ENCODE measurements around the gene DNAI4. TPM values are rescaled to one million over a fixed set of nuclear protein-coding genes. Genes with fewer than 3 reads are reported as not detected.
A peak's percentile ranks its signal among the peaks of the same experiment; 100 is the strongest.

The DNAI4 gene
- total RNA-seq, 1 experiment from 2014 or later: 7.2 TPM

GRCh38 chr1:66932291-66932690, 7.6 kb upstream of the DNAI4 start:
- BruUV-seq (replicated peaks): no TSS peak
- in situ Hi-C loops (cut with HindIII; ENCODE audit: low pct_unique_long_range_greater_than_20kb, low sequenced_read_pairs): no loop called here
- Histone ChIP-seq H3K27ac (ENCODE audit: low read length) (peak overlapping the region; percentile 98), H3K36me3 (ENCODE audit: control insufficient read depth, insufficient read depth, low read length) (peaks cover 5% of the 10 kb centered on the region), H3K4me1 (ENCODE audit: control insufficient read depth, insufficient read depth, low read length) (peaks cover 38% of the 10 kb centered on the region), H3K27me3 (ENCODE audit: control insufficient read depth, insufficient read depth, low read length) (no peaks in the 10 kb centered on the region), H3K4me3 (ENCODE audit: low read depth in 2 of 2, low read length in 2 of 2) (peak overlapping the region; percentile 80 to 89; a peak in 3 of 4 replicates), H3K9me3 (ENCODE audit: control insufficient read depth, insufficient read depth, low read depth, low read length) (no peaks in the 10 kb centered on the region)
- ChIA-PET CTCF (no interaction called here), POLR2A (no interaction called here)
- intact Hi-C loops (cut with micrococcal nuclease; ENCODE audit: unreplicated experiment): loop anchor here (10.0 kb wide), 1 partner anchor 167 kb away; no protein-coding TSS in a partner anchor
- DNase-seq (ENCODE audit: low read depth, low spot score) (no peak), ATAC-seq (no peak)
- TF ChIP-seq, protein P1, sequence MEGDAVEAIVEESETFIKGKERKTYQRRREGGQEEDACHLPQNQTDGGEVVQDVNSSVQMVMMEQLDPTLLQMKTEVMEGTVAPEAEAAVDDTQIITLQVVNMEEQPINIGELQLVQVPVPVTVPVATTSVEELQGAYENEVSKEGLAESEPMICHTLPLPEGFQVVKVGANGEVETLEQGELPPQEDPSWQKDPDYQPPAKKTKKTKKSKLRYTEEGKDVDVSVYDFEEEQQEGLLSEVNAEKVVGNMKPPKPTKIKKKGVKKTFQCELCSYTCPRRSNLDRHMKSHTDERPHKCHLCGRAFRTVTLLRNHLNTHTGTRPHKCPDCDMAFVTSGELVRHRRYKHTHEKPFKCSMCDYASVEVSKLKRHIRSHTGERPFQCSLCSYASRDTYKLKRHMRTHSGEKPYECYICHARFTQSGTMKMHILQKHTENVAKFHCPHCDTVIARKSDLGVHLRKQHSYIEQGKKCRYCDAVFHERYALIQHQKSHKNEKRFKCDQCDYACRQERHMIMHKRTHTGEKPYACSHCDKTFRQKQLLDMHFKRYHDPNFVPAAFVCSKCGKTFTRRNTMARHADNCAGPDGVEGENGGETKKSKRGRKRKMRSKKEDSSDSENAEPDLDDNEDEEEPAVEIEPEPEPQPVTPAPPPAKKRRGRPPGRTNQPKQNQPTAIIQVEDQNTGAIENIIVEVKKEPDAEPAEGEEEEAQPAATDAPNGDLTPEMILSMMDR (IDR thresholded peaks at IDR 0.05): no peak
- TF ChIP-seq REST (IDR thresholded peaks at IDR 0.05; ENCODE audit: insufficient read depth in 1 of 2, low read depth in 2 of 2, low read length in 1 of 2): no peak

GRCh38 chr1:66931590-66931989, 6.9 kb upstream of the DNAI4 start:
- TF ChIP-seq REST (IDR thresholded peaks at IDR 0.05; ENCODE audit: insufficient read depth in 1 of 2, low read depth in 2 of 2, low read length in 1 of 2) (no peak), SIN3A (IDR thresholded peaks at IDR 0.05; ENCODE audit: borderline replicate concordance, insufficient read depth, low read depth, low read length) (no peak), POLR2AphosphoS5 (IDR thresholded peaks at IDR 0.05; ENCODE audit: low read depth, low read length) (no peak), TCF7L2 (IDR thresholded peaks at IDR 0.05; ENCODE audit: low read depth, low read length) (no peak)
- TF ChIP-seq, protein P1 (IDR thresholded peaks at IDR 0.05): no peak
- CTCF ChIA-PET: no interaction called here
- intact Hi-C loops (cut with micrococcal nuclease; ENCODE audit: unreplicated experiment) (loop anchor here (10.0 kb wide), 1 partner anchor 167 kb away; no protein-coding TSS in a partner anchor), in situ Hi-C loops (cut with HindIII; ENCODE audit: low pct_unique_long_range_greater_than_20kb, low sequenced_read_pairs) (no loop called here)
- H3K27ac ChIP-seq (ENCODE audit: low read length): peak overlapping the region; percentile 98
- H3K4me1 ChIP-seq (ENCODE audit: control insufficient read depth, insufficient read depth, low read length): peaks cover 45% of the 10 kb centered on the region
- BruUV-seq (replicated peaks): no TSS peak
- no peak for ATAC-seq
- peak overlapping the region; percentile 80 to 89 for H3K4me3 ChIP-seq (ENCODE audit: low read depth in 2 of 2, low read length in 2 of 2)
- no peaks in the 10 kb centered on the region for H3K9me3 ChIP-seq (ENCODE audit: control insufficient read depth, insufficient read depth, low read depth, low read length)
- POLR2A ChIA-PET: interaction anchor here (1.0 kb wide), 1 partner anchor 13 kb away, joined by 3 read pairs; no protein-coding TSS in a partner anchor
- H3K36me3 ChIP-seq (ENCODE audit: control insufficient read depth, insufficient read depth, low read length): peaks cover 6% of the 10 kb centered on the region
- no peak for DNase-seq (ENCODE audit: low read depth, low spot score)
- H3K27me3 ChIP-seq (ENCODE audit: control insufficient read depth, insufficient read depth, low read length): no peaks in the 10 kb centered on the region

Data from Panc1 (cell line).